CD14-positive monocyte (primary cell): ENCODE results near the gene IMMP2L. TPM values are rescaled to one million over a fixed set of nuclear protein-coding genes. Genes with fewer than 3 reads are reported as not detected.

ENCODE experiments used
- DNase-seq, 3 donors: peaks; one replicate each; pipeline ENCODE4 v3.0.0-alpha.2; 2011 to 2022
- H2AFZ ChIP-seq: 2 replicates; pipeline ENCODE4 v1.6.0; 2012; ENCODE audit warnings: mild to moderate bottlenecking, low read depth, low read length, inconsistent platforms; ENCODE audit not compliant: insufficient read depth, poor library complexity, severe bottlenecking
- H3K27ac ChIP-seq, 2 donors: 1 replicate in 1 of 2; 2 replicates in 1 of 2; pipeline ENCODE4 v1.5.1; 2012 to 2013; ENCODE audit warnings: low read length in 2 of 2, control low read depth in 1 of 2, inconsistent platforms in 1 of 2, low read depth in 1 of 2, mild to moderate bottlenecking in 1 of 2
- H3K27me3 ChIP-seq, 2 donors: one replicate each; pipeline versions ENCODE4 v1.6.0 to v1.6.1; 2011 to 2013; ENCODE audit warnings: low read length in 2 of 2; ENCODE audit not compliant: control insufficient read depth in 2 of 2, insufficient read depth in 2 of 2
- H3K36me3 ChIP-seq, 2 donors: replicated peaks in 1 of 2; 1 replicate in 1 of 2; 2 replicates in 1 of 2; pipeline versions ENCODE4 v1.5.1 to v1.6.1; 2012 to 2013; ENCODE audit warnings: low read length in 2 of 2, control low read depth in 1 of 2, inconsistent platforms in 1 of 2, mild to moderate bottlenecking in 1 of 2; ENCODE audit not compliant: insufficient read depth in 2 of 2, control insufficient read depth in 1 of 2
- H3K4me1 ChIP-seq, 2 donors: 1 replicate in 1 of 2; 2 replicates in 1 of 2; pipeline versions ENCODE4 v1.5.1 to v1.6.1; 2012 to 2013; ENCODE audit warnings: low read length in 2 of 2, control low read depth in 1 of 2, inconsistent platforms in 1 of 2, mild to moderate bottlenecking in 1 of 2, moderate library complexity in 1 of 2; ENCODE audit not compliant: insufficient read depth in 2 of 2, control insufficient read depth in 1 of 2
- H3K4me2 ChIP-seq: replicated peaks from 2 replicates; pipeline ENCODE3; 2012; ENCODE audit warnings: low read length, moderate library complexity, mild to moderate bottlenecking; ENCODE audit not compliant: poor library complexity, severe bottlenecking; ENCODE audit errors: extremely low read depth
- H3K4me3 ChIP-seq, 3 experiments: fragments of 200-600 bp in 1 of 3; sonication (generic) in 1 of 3; replicated peaks in 1 of 3; 1 replicate in 2 of 3; 2 replicates in 1 of 3; pipeline ENCODE4 v1.5.1; 2011 to 2013; ENCODE audit warnings: low read length in 3 of 3, mild to moderate bottlenecking in 3 of 3, control low read depth in 2 of 3, low read depth in 2 of 3, inconsistent platforms in 1 of 3, moderate library complexity in 1 of 3
- H3K79me2 ChIP-seq: 2 replicates; pipeline ENCODE4 v1.6.0; 2012; ENCODE audit warnings: mild to moderate bottlenecking, control low read depth, inconsistent platforms, low read length, moderate library complexity; ENCODE audit not compliant: insufficient read depth
- H3K9ac ChIP-seq: 2 replicates; pipeline ENCODE4 v1.6.0; 2017; ENCODE audit warnings: low read length, mild to moderate bottlenecking; ENCODE audit not compliant: insufficient read depth, poor library complexity, severe bottlenecking
- H3K9me3 ChIP-seq, 2 donors: replicated peaks in 1 of 2; 1 replicate in 1 of 2; 2 replicates in 1 of 2; pipeline versions ENCODE4 v1.5.1 to v1.6.1; 2012 to 2013; ENCODE audit warnings: low read length in 2 of 2, control low read depth in 1 of 2; ENCODE audit not compliant: control insufficient read depth in 1 of 2, insufficient read depth in 1 of 2
- H4K20me1 ChIP-seq: 2 replicates; pipeline ENCODE4 v1.6.0; 2012; ENCODE audit warnings: mild to moderate bottlenecking, low read length, control low read depth, moderate library complexity; ENCODE audit not compliant: insufficient read depth
- H3K27ac Mint-ChIP-seq, 7 donors: one replicate each; pipeline ENCODE4 v1.8.0; 2020; ENCODE audit warnings: mild to moderate bottlenecking in 7 of 7, mixed read lengths in 7 of 7, moderate library complexity in 6 of 7, inconsistent platforms in 2 of 7
- H3K27me3 Mint-ChIP-seq, 3 donors: one replicate each; pipeline ENCODE4 v1.8.0; 2021 to 2022; ENCODE audit warnings: low read depth in 3 of 3, mild to moderate bottlenecking in 3 of 3, mixed read lengths in 3 of 3, moderate library complexity in 3 of 3, inconsistent platforms in 1 of 3
- H3K36me3 Mint-ChIP-seq, 2 donors: one replicate each; pipeline ENCODE4 v1.8.0; 2020; ENCODE audit warnings: mixed read lengths in 2 of 2, inconsistent platforms in 1 of 2, mild to moderate bottlenecking in 1 of 2
- H3K4me1 Mint-ChIP-seq: one replicate; pipeline ENCODE4 v1.8.0; 2020; ENCODE audit warnings: mild to moderate bottlenecking, mixed read lengths
- H3K4me3 Mint-ChIP-seq, 2 donors: one replicate each; pipeline ENCODE4 v1.8.0; 2020; ENCODE audit warnings: mild to moderate bottlenecking in 2 of 2, mixed read lengths in 2 of 2, moderate library complexity in 1 of 2
- H3K9me3 Mint-ChIP-seq, 7 donors: one replicate each; pipeline ENCODE4 v1.8.0; 2020 to 2022; ENCODE audit warnings: mixed read lengths in 7 of 7, mild to moderate bottlenecking in 6 of 7, moderate library complexity in 6 of 7, inconsistent platforms in 2 of 7
- WGBS: methylation state at CpG from one replicate; pipeline ENCODE4 v1.1.5; 2013; ENCODE audit warnings: missing lambda C conversion rate; ENCODE audit not compliant: insufficient coverage; 5-methylcytosine and 5-hydroxymethylcytosine counted together
- intact Hi-C, 2 donors: fragments of 100-400 bp; cut with micrococcal nuclease; formaldehyde crosslinking; loops; one replicate each; pipeline versions ENCODE4 v1.15.0 to v1.15.1; 2023
- polyA plus RNA-seq, 3 donors: library from polyadenylated mRNA; depleted of rRNA in 1 of 3; unstranded in 2 of 3; stranded (reverse) in 1 of 3; fragments of 300-500 nt in 2 of 3; fragments of >200 nt in 1 of 3; fragmentation: Illumina TruSeq in 2 of 3; gene quantifications; 1 replicate in 2 of 3; 2 replicates in 1 of 3; pipeline ENCODE4 v1.2.3, GENCODE V29; 2012 to 2021
- TF ChIP-seq, protein P1 (sequence below): fragments of 200-600 bp; IDR thresholded peaks from one replicate; pipeline ENCODE4 v1.8.0; 2022; ENCODE audit warnings: antibody characterized with exemption, mild to moderate bottlenecking

IMMP2L gene
- polyA plus RNA-seq, 3 donors: 1.9 to 6.4 (median 6.2) TPM

DNA sequence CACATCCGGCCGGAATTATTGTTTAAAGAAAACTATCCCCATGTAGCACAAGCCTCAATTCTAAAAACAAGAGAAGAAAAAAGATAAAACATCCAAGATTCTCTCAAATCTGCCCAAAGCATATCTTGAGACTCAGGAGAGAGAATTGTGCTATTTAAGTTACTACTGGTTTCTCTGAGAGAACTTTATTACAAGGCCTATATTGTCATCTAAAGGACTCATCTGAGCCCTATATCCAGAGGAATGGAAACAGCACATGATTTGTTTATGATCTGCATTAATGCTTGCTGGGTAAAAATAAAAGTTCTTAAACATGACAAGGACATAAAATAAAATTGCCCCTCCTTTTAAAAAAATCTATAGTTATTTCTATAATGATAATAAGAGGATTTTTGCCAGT lies 446.3 kb downstream of the IMMP2L start:
- Histone ChIP-seq H3K27ac (no peak overlapping the region), H3K4me3 (no peak overlapping the region), H4K20me1 (no peaks in the 10 kb centered on the region), H3K79me2 (no peaks in the 10 kb centered on the region), H3K4me1 (no peaks in the 10 kb centered on the region), H3K36me3 (no peaks in the 10 kb centered on the region), H3K9me3 (no peaks in the 10 kb centered on the region), H2AFZ (no peak overlapping the region), H3K4me2 (no peak overlapping the region), H3K9ac (no peak overlapping the region), H3K27me3 (no peaks in the 10 kb centered on the region)
- no peaks in the 10 kb centered on the region for H3K4me1 Mint-ChIP-seq
- no peaks in the 10 kb centered on the region for H3K9me3 Mint-ChIP-seq
- no peak for DNase-seq
- H3K36me3 Mint-ChIP-seq: no peaks in the 10 kb centered on the region
- intact Hi-C loops: no loop called here
- no peak overlapping the region for H3K4me3 Mint-ChIP-seq
- H3K27ac Mint-ChIP-seq: no peak overlapping the region
- WGBS: 100% methylated on average over 2 of the region's 2 CpGs
- no peaks in the 10 kb centered on the region for H3K27me3 Mint-ChIP-seq
- TF ChIP-seq, protein P1, sequence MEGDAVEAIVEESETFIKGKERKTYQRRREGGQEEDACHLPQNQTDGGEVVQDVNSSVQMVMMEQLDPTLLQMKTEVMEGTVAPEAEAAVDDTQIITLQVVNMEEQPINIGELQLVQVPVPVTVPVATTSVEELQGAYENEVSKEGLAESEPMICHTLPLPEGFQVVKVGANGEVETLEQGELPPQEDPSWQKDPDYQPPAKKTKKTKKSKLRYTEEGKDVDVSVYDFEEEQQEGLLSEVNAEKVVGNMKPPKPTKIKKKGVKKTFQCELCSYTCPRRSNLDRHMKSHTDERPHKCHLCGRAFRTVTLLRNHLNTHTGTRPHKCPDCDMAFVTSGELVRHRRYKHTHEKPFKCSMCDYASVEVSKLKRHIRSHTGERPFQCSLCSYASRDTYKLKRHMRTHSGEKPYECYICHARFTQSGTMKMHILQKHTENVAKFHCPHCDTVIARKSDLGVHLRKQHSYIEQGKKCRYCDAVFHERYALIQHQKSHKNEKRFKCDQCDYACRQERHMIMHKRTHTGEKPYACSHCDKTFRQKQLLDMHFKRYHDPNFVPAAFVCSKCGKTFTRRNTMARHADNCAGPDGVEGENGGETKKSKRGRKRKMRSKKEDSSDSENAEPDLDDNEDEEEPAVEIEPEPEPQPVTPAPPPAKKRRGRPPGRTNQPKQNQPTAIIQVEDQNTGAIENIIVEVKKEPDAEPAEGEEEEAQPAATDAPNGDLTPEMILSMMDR: no peak

DNA sequence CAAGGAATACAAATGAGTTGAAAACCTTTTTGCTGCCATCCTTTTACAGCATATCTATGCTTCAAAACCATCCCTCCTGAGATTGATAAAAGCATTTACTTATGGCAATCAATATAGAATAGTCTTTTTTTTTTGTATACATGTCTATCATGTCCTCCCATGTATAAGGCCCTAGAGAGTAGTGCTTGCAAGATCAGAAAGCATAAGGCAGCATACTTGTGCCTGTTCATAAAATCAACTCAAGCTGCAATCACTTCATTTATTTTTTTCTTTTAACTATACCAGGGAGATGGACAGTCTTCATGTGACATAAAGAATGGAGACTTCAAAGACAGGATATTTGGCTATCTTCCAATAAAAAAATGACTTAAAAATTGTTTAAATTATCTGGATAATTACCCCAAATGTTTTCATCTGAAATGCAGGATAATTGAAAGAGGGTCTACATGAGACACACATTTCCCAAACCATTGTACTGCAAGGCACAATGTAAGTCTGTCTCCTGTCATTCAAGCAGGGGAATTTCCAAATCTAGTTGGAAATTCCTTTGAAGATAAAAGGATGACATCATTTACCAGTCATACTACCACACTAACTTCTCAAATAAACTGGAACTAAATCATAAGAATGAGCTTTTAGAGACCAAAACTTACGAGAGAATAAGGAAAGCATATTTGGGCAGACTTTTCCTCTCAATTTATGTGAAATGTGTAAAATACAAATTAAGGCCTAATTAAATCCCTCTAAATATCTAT lies 448.9 kb downstream of the IMMP2L start:
- no peak overlapping the region for H3K27ac ChIP-seq
- TF ChIP-seq, protein P1: no peak
- H3K27ac Mint-ChIP-seq: no peak overlapping the region

More for the DNA sequence above, 448.9 kb downstream of the IMMP2L start:
- Mint-ChIP-seq H3K36me3 (no peaks in the 10 kb centered on the region), H3K4me3 (no peak overlapping the region), H3K9me3 (peaks cover 0 to 2% (median 0%) of the 10 kb centered on the region in 7 donors), H3K27me3 (no peaks in the 10 kb centered on the region), H3K4me1 (no peaks in the 10 kb centered on the region)
- Histone ChIP-seq H2AFZ (no peak overlapping the region), H3K4me3 (no peak overlapping the region), H3K9me3 (no peaks in the 10 kb centered on the region), H3K36me3 (no peaks in the 10 kb centered on the region), H4K20me1 (no peaks in the 10 kb centered on the region), H3K27me3 (no peaks in the 10 kb centered on the region), H3K79me2 (no peaks in the 10 kb centered on the region), H3K4me2 (no peak overlapping the region), H3K9ac (no peak overlapping the region), H3K4me1 (no peaks in the 10 kb centered on the region)
- peak in 1 of 3 donors; percentile 22 for DNase-seq
- intact Hi-C loops: no loop called here
- WGBS: no CpG with 5 or more reads among the region's 1 CpG
